HG02678 (cell line): Measurements from ENCODE around the gene KCNJ11.
A peak's percentile ranks its signal among the peaks of the same experiment; 100 is the strongest.
"Not testable (repeated sequence)": the region's sequence is repeated elsewhere in the genome, so short reads cannot be mapped to it uniquely, and the experiment has no call there.

Experiments used
- ATAC-seq: cut with Tn5 transposase; IDR thresholded peaks from one replicate; pipeline ENCODE4 v1.9.1; 2021; ENCODE audit warnings: mild to moderate bottlenecking, moderate library complexity; ENCODE audit not compliant: unreplicated experiment

The KCNJ11 gene

GRCh38 chr11:17388609-17389210, at the start of gene KCNJ11:
TSS of gene KCNJ11 (minus strand) at chr11:17388659. CDS start at chr11:17388091, 568 bp downstream.
- peak; percentile 54 for ATAC-seq

- ATAC-seq, result no peak
Measured at GRCh38 chr11:17437366-17437765, 48.9 kb upstream of the KCNJ11 start.

GRCh38 chr11:17434108-17434507, 45.6 kb upstream of the KCNJ11 start:
- ATAC-seq, result no peak

- no peak for ATAC-seq
Measured at GRCh38 chr11:17432002-17432401, 43.5 kb upstream of the KCNJ11 start.

- no peak for ATAC-seq
Measured at GRCh38 chr11:17431139-17431538, 42.7 kb upstream of the KCNJ11 start.

GRCh38 chr11:17430616-17431015, 42.2 kb upstream of the KCNJ11 start:
- no peak for ATAC-seq

GRCh38 chr11:17428925-17429324, 40.5 kb upstream of the KCNJ11 start:
- ATAC-seq, result no peak

GRCh38 chr11:17428261-17428660, 39.8 kb upstream of the KCNJ11 start:
- ATAC-seq, result no peak

GRCh38 chr11:17426233-17426632, 37.8 kb upstream of the KCNJ11 start:
- not testable (repeated sequence) for ATAC-seq

- no peak for ATAC-seq
Measured at GRCh38 chr11:17423533-17424310, 35.3 kb upstream of the KCNJ11 start.

GRCh38 chr11:17421781-17422180, 33.3 kb upstream of the KCNJ11 start:
- ATAC-seq, result no peak

- ATAC-seq, result no peak
Measured at GRCh38 chr11:17418444-17419081, 30.1 kb upstream of the KCNJ11 start.

- ATAC-seq, result no peak
Measured at GRCh38 chr11:17416492-17416891, 28.0 kb upstream of the KCNJ11 start.

GRCh38 chr11:17415523-17416104, 27.2 kb upstream of the KCNJ11 start:
- ATAC-seq, result no peak

- no peak for ATAC-seq
Measured at GRCh38 chr11:17414992-17415391, 26.5 kb upstream of the KCNJ11 start.

GRCh38 chr11:17414317-17414737, 25.9 kb upstream of the KCNJ11 start:
- ATAC-seq, result no peak

- no peak for ATAC-seq
Measured at GRCh38 chr11:17413414-17414316, 25.2 kb upstream of the KCNJ11 start.

GRCh38 chr11:17412488-17413180, 24.2 kb upstream of the KCNJ11 start:
- no peak for ATAC-seq

- ATAC-seq, result no peak
Measured at GRCh38 chr11:17411418-17411817, 23.0 kb upstream of the KCNJ11 start.
